Uterus (tissue), 4 donors: ENCODE data around the gene FSTL3. TPM values are rescaled to one million over a fixed set of nuclear protein-coding genes. Genes with fewer than 3 reads are reported as not detected.
"Not testable (repeated sequence)": the region's sequence is repeated elsewhere in the genome, so short reads cannot be mapped to it uniquely, and the experiment has no call there.

Experiments
- DNase-seq, 2 donors: peaks; one replicate each; pipeline ENCODE4 v3.0.0-alpha.2; 2019 to 2020
- H3K27ac ChIP-seq, 2 donors: fragments of 200-600 bp; sonication (generic); 1 replicate in 1 of 2; 2 replicates in 1 of 2; pipeline ENCODE4 v1.5.1; 2016 to 2018
- H3K27me3 ChIP-seq, 2 donors: fragments of 200-600 bp; sonication (generic); one replicate each; pipeline ENCODE4 v1.5.1; 2018 to 2019; ENCODE audit warnings: control low read depth in 1 of 2
- H3K36me3 ChIP-seq, 2 donors: fragments of 200-600 bp; sonication (generic); one replicate each; pipeline ENCODE4 v1.5.1; 2019; ENCODE audit warnings: control low read depth in 1 of 2
- H3K4me1 ChIP-seq, 2 donors: fragments of 200-600 bp; sonication (generic); one replicate each; pipeline ENCODE4 v1.5.1; 2018 to 2019; ENCODE audit warnings: control low read depth in 1 of 2
- H3K4me3 ChIP-seq, 2 donors: fragments of 200-600 bp; sonication (generic); 1 replicate in 1 of 2; 2 replicates in 1 of 2; pipeline ENCODE4 v1.5.1; 2018 to 2019; ENCODE audit warnings: mild to moderate bottlenecking in 1 of 2
- H3K9me3 ChIP-seq, 2 donors: fragments of 200-600 bp; sonication (generic); one replicate each; pipeline ENCODE4 v1.5.1; 2019; ENCODE audit warnings: control low read depth in 1 of 2
- CTCF ChIP-seq, 4 experiments: fragments of 200-600 bp in 2 of 4; fragments of 450-650 bp in 2 of 4; sonication (generic) in 2 of 4; IDR thresholded peaks; one replicate each; pipeline ENCODE4 v1.5.1; 2016 to 2019; ENCODE audit warnings: antibody characterized with exemption in 4 of 4, mild to moderate bottlenecking in 2 of 4, moderate library complexity in 1 of 4
- POLR2A ChIP-seq, 2 donors: fragments of 450-650 bp; IDR thresholded peaks; one replicate each; pipeline ENCODE4 v1.6.1; 2016; ENCODE audit warnings: antibody characterized with exemption in 2 of 2, mild to moderate bottlenecking in 1 of 2, moderate library complexity in 1 of 2
- intact Hi-C: fragments of 100-400 bp; cut with DNase I; formaldehyde crosslinking; loops from one replicate; pipeline ENCODE4 v1.15.1; 2023; ENCODE audit warnings: low total_unique reads
- total RNA-seq, 4 donors: library from RNA; depleted of rRNA in 3 of 4; stranded (reverse); fragments of >200 nt in 3 of 4; gene quantifications; one replicate each; pipeline versions ENCODE4 v1.1.0 to v1.2.4, GENCODE V29; 2014 to 2023
- donor health status: DM: yes; HTN: yes; CAD: no.

Gene FSTL3
- total RNA-seq, 4 donors from 2014 or later, result 25.3 to 71.7 (median 37.3) TPM

- no peaks in the 10 kb centered on the region for H3K4me1 ChIP-seq
- H3K36me3 ChIP-seq, result no peaks in the 10 kb centered on the region
- intact Hi-C loops, result no loop called here
- no peaks in the 10 kb centered on the region for H3K9me3 ChIP-seq
- no peaks in the 10 kb centered on the region for H3K27me3 ChIP-seq
- no peak for DNase-seq
- H3K4me3 ChIP-seq, result no peak within 1 kb of the TSS
- TF ChIP-seq POLR2A (IDR thresholded peaks at IDR 0.05) (no peak), CTCF (IDR thresholded peaks at IDR 0.05) (no peak)
- no peak within 1 kb of the TSS for H3K27ac ChIP-seq
Observed at GRCh38 chr19:695352-695949, 19.3 kb downstream of the FSTL3 start, which contains the start of gene PRSS57. Gene PRSS57, minus strand, starts transcription at chr19:695452. Its CDS starts 22 bp downstream, at chr19:695430.

GRCh38 chr19:698529-698928, 22.3 kb downstream of the FSTL3 start:
- H3K27ac ChIP-seq, DNase-seq, intact Hi-C loops, H3K36me3 ChIP-seq, H3K4me3 ChIP-seq, H3K4me1 ChIP-seq, H3K9me3 ChIP-seq, H3K27me3 ChIP-seq: not testable (repeated sequence)

- H3K27me3 ChIP-seq, DNase-seq, intact Hi-C loops, H3K4me3 ChIP-seq, H3K4me1 ChIP-seq, H3K36me3 ChIP-seq, H3K9me3 ChIP-seq, H3K27ac ChIP-seq: not testable (repeated sequence)
Observed at GRCh38 chr19:699885-700284, 23.7 kb downstream of the FSTL3 start.

- H3K27me3 ChIP-seq, intact Hi-C loops, H3K27ac ChIP-seq, H3K9me3 ChIP-seq, H3K4me3 ChIP-seq, DNase-seq, H3K36me3 ChIP-seq, H3K4me1 ChIP-seq: not testable (repeated sequence)
Observed at GRCh38 chr19:702847-703246, 26.7 kb downstream of the FSTL3 start.

GRCh38 chr19:703329-703650, 27.1 kb downstream of the FSTL3 start:
- TF ChIP-seq CTCF (IDR thresholded peaks at IDR 0.05) (no peak), POLR2A (IDR thresholded peaks at IDR 0.05) (no peak)
- no peaks in the 10 kb centered on the region for H3K4me1 ChIP-seq
- H3K9me3 ChIP-seq, result no peaks in the 10 kb centered on the region
- intact Hi-C loops, result no loop called here
- no peaks in the 10 kb centered on the region for H3K27me3 ChIP-seq
- H3K4me3 ChIP-seq, result no peak overlapping the region
- no peaks in the 10 kb centered on the region for H3K36me3 ChIP-seq
- DNase-seq, result no peak
- H3K27ac ChIP-seq, result no peak overlapping the region

- Histone ChIP-seq H3K4me3 (no peak overlapping the region), H3K27ac (no peak overlapping the region), H3K4me1 (no peaks in the 10 kb centered on the region), H3K27me3 (no peaks in the 10 kb centered on the region), H3K9me3 (no peaks in the 10 kb centered on the region), H3K36me3 (no peaks in the 10 kb centered on the region)
- DNase-seq, result peak; percentile 59 to 77
- TF ChIP-seq POLR2A (IDR thresholded peaks at IDR 0.05) (peak in 1 of 2 donors; percentile 23), CTCF (IDR thresholded peaks at IDR 0.05) (no peak)
- intact Hi-C loops, result no loop called here
Observed at GRCh38 chr19:703651-704446, 27.7 kb downstream of the FSTL3 start.
